Liver (tissue), 9 donors: ENCODE results near the gene SPTBN5. TPM values are rescaled to one million over a fixed set of nuclear protein-coding genes. Genes with fewer than 3 reads are reported as not detected.

Experiments used
- DNase-seq: peaks from one replicate; pipeline ENCODE4 v3.0.0-alpha.2; 2017; ENCODE audit warnings: low spot score
- H3K27ac ChIP-seq, 2 donors: one replicate each; pipeline ENCODE4 v1.7.0; 2013; ENCODE audit warnings: inconsistent platforms in 2 of 2, low read length in 2 of 2, control low read depth in 1 of 2, low read depth in 1 of 2, mild to moderate bottlenecking in 1 of 2
- H3K27me3 ChIP-seq, 4 donors: one replicate each; pipeline versions ENCODE4 v1.6.1 to v1.7.0; 2013; ENCODE audit warnings: low read length in 3 of 4, inconsistent platforms in 1 of 4, mild to moderate bottlenecking in 1 of 4, moderate library complexity in 1 of 4; ENCODE audit not compliant: control insufficient read depth in 4 of 4, insufficient read depth in 4 of 4
- H3K36me3 ChIP-seq, 4 donors: one replicate each; pipeline versions ENCODE4 v1.6.1 to v1.7.0; 2013; ENCODE audit warnings: low read length in 3 of 4, mild to moderate bottlenecking in 3 of 4, low read depth in 1 of 4, moderate library complexity in 1 of 4; ENCODE audit not compliant: control insufficient read depth in 4 of 4, insufficient read depth in 3 of 4
- H3K4me1 ChIP-seq, 4 donors: one replicate each; pipeline versions ENCODE4 v1.6.1 to v1.7.0; 2013; ENCODE audit warnings: low read length in 3 of 4, mild to moderate bottlenecking in 3 of 4, moderate library complexity in 1 of 4; ENCODE audit not compliant: control insufficient read depth in 4 of 4, insufficient read depth in 4 of 4
- H3K4me3 ChIP-seq, 3 donors: one replicate each; pipeline versions ENCODE4 v1.6.1 to v1.7.0; 2013; ENCODE audit warnings: low read length in 3 of 3, control low read depth in 1 of 3, low read depth in 1 of 3, mild to moderate bottlenecking in 1 of 3
- H3K9ac ChIP-seq, 2 donors: one replicate each; pipeline ENCODE4 v1.7.0; 2013; ENCODE audit warnings: low read length in 2 of 2, mild to moderate bottlenecking in 2 of 2, moderate library complexity in 2 of 2, control low read depth in 1 of 2, low read depth in 1 of 2
- H3K9me3 ChIP-seq, 4 donors: one replicate each; pipeline versions ENCODE4 v1.6.1 to v1.7.0; 2013; ENCODE audit warnings: low read length in 3 of 4; ENCODE audit not compliant: control insufficient read depth in 4 of 4
- EGR1 ChIP-seq, 2 donors: IDR thresholded peaks; 2 replicates each; pipeline ENCODE4 v1.6.1; 2016 to 2018; ENCODE audit warnings: antibody characterized with exemption in 2 of 2, low read depth in 2 of 2
- FOXA1 ChIP-seq: IDR thresholded peaks from 2 replicates; pipeline ENCODE4 v1.6.1; 2016; ENCODE audit warnings: antibody characterized with exemption
- FOXA2 ChIP-seq: IDR thresholded peaks from 2 replicates; pipeline ENCODE4 v1.6.1; 2016; ENCODE audit warnings: antibody characterized with exemption
- GABPA ChIP-seq, 2 donors: IDR thresholded peaks in 1 of 2; conservative IDR thresholded peaks in 1 of 2; 2 replicates each; pipeline ENCODE4 v1.6.1; 2016; ENCODE audit warnings: antibody characterized with exemption in 2 of 2, mild to moderate bottlenecking in 1 of 2, moderate library complexity in 1 of 2
- HNF4G ChIP-seq: IDR thresholded peaks from 2 replicates; pipeline ENCODE4 v1.6.1; 2016; ENCODE audit warnings: antibody characterized with exemption
- JUND ChIP-seq, 2 donors: IDR thresholded peaks; 2 replicates each; pipeline ENCODE4 v1.6.1; 2016; ENCODE audit warnings: antibody characterized with exemption in 2 of 2
- NR2F2 ChIP-seq: IDR thresholded peaks from 2 replicates; pipeline ENCODE4 v1.6.1; 2016; ENCODE audit warnings: antibody characterized with exemption
- RXRA ChIP-seq, 2 donors: IDR thresholded peaks; 2 replicates each; pipeline ENCODE4 v1.6.1; 2017 to 2018; ENCODE audit warnings: antibody characterized with exemption in 2 of 2, mild to moderate bottlenecking in 1 of 2
- SP1 ChIP-seq: IDR thresholded peaks from 2 replicates; pipeline ENCODE4 v1.6.1; 2018; ENCODE audit warnings: antibody characterized with exemption, mild to moderate bottlenecking
- YY1 ChIP-seq: IDR thresholded peaks from 2 replicates; pipeline ENCODE4 v1.6.1; 2016; ENCODE audit warnings: antibody characterized with exemption, mild to moderate bottlenecking
- WGBS: extraction: QIAGEN DNeasy Blood & Tissue Kit; methylation state at CpG from one replicate; pipeline ENCODE4 v1.1.7; 2013; 5-methylcytosine and 5-hydroxymethylcytosine counted together
- polyA plus RNA-seq, 2 donors: library from polyadenylated mRNA; stranded (reverse) in 1 of 2; unstranded in 1 of 2; fragments of 200-250 nt in 1 of 2; fragments of >200 nt in 1 of 2; fragmentation: Nextera tagmentation in 1 of 2; extraction: Ambion mirVana in 1 of 2; gene quantifications; one replicate each; pipeline versions ENCODE4 v1.2.1 to v1.2.3, GENCODE V29; 2013 to 2015
- total RNA-seq, 2 donors: library from RNA; depleted of rRNA; stranded (reverse); fragments of >200 nt; gene quantifications; one replicate each; pipeline ENCODE4 v1.2.3, GENCODE V29; 2014
- TF ChIP-seq, protein P1 (sequence below): IDR thresholded peaks from 2 replicates; pipeline ENCODE4 v1.6.1; 2016; ENCODE audit warnings: antibody characterized with exemption, mild to moderate bottlenecking
- TF ChIP-seq, protein P2 (sequence below): IDR thresholded peaks from 2 replicates; pipeline ENCODE4 v1.6.1; 2016; ENCODE audit warnings: antibody characterized with exemption
- TF ChIP-seq, protein P3 (sequence below): fragments of 150-350 bp; IDR thresholded peaks from 2 replicates; pipeline ENCODE4 v1.5.1; 2017; ENCODE audit warnings: improper control_type of control experiment, low read depth, low read length; ENCODE audit not compliant: missing input control
- TF ChIP-seq, protein P4 (sequence below): IDR thresholded peaks from 2 replicates; pipeline ENCODE4 v1.6.1; 2016; ENCODE audit warnings: antibody characterized with exemption
- TF ChIP-seq, protein P5 (sequence below): IDR thresholded peaks from 2 replicates; pipeline ENCODE4 v1.6.1; 2016; ENCODE audit warnings: antibody characterized with exemption
- donor health status: healthy.
- donor health status: healthy.
- donor health status: healthy.
- donor health status: healthy.
- donor health status: healthy.

The SPTBN5 gene
- total and polyA plus RNA-seq, 4 donors = 0.12 to 1.7 (median 0.17) TPM

DNA sequence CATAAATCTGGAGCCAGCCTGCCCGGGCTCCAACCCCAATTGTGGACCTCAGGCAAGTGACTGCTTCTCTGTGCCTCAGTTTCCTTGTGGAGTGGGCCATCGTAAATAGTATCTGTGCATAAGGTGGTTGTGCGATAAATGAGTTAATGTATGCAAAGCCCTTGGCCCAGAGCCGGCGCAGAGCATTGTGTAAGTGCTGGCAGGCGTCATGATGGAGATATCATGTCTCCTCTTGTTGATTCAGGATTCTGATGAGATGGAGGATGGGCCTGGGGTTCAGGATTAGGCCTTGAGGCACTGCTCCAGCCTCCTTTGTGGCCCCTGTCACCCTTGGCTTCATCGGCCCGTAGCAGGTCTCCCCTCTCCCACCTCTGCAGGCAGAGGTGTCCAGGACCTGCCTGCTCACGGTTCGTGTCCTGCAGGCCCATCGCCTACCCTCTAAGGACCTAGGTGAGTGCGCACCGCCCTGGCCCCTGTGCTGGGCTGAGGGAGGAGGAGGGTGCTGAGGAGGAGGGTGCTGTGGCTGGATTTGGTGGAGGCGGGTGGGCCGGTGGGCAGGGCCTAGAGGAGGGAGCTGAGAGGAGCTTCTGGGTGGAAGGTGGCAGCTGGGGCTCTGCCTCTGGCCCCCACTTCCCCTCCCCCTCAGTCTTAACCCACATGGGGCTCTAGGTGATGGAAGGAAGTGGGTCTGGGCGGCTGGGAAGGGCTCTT lies 53.9 kb downstream of the SPTBN5 start:
- 97% methylated on average over 16 of the region's 16 CpGs for WGBS
- Histone ChIP-seq H3K27me3 (no peaks in the 10 kb centered on the region), H3K9ac (no peak overlapping the region), H3K9me3 (no peaks in the 10 kb centered on the region), H3K4me1 (no peaks in the 10 kb centered on the region), H3K27ac (no peak overlapping the region), H3K4me3 (no peak overlapping the region), H3K36me3 (peaks cover 0 to 12% (median 6%) of the 10 kb centered on the region in 4 donors)
- no peak for DNase-seq
- TF ChIP-seq NR2F2 (no peak), GABPA (IDR thresholded peaks at IDR 0.05 in 1 of 2, conservative IDR thresholded peaks at IDR 0.05 in 1 of 2) (no peak), EGR1 (IDR thresholded peaks at IDR 0.05; ENCODE audit: low read depth in 2 of 2) (no peak), JUND (IDR thresholded peaks at IDR 0.05) (no peak), SP1 (no peak), HNF4G (no peak), YY1 (no peak), FOXA1 (no peak), FOXA2 (no peak), RXRA (IDR thresholded peaks at IDR 0.05) (no peak)
- TF ChIP-seq, protein P1, sequence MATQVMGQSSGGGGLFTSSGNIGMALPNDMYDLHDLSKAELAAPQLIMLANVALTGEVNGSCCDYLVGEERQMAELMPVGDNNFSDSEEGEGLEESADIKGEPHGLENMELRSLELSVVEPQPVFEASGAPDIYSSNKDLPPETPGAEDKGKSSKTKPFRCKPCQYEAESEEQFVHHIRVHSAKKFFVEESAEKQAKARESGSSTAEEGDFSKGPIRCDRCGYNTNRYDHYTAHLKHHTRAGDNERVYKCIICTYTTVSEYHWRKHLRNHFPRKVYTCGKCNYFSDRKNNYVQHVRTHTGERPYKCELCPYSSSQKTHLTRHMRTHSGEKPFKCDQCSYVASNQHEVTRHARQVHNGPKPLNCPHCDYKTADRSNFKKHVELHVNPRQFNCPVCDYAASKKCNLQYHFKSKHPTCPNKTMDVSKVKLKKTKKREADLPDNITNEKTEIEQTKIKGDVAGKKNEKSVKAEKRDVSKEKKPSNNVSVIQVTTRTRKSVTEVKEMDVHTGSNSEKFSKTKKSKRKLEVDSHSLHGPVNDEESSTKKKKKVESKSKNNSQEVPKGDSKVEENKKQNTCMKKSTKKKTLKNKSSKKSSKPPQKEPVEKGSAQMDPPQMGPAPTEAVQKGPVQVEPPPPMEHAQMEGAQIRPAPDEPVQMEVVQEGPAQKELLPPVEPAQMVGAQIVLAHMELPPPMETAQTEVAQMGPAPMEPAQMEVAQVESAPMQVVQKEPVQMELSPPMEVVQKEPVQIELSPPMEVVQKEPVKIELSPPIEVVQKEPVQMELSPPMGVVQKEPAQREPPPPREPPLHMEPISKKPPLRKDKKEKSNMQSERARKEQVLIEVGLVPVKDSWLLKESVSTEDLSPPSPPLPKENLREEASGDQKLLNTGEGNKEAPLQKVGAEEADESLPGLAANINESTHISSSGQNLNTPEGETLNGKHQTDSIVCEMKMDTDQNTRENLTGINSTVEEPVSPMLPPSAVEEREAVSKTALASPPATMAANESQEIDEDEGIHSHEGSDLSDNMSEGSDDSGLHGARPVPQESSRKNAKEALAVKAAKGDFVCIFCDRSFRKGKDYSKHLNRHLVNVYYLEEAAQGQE = no peak
- TF ChIP-seq, protein P2, sequence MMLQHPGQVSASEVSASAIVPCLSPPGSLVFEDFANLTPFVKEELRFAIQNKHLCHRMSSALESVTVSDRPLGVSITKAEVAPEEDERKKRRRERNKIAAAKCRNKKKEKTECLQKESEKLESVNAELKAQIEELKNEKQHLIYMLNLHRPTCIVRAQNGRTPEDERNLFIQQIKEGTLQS = no peak
- TF ChIP-seq, protein P3, sequence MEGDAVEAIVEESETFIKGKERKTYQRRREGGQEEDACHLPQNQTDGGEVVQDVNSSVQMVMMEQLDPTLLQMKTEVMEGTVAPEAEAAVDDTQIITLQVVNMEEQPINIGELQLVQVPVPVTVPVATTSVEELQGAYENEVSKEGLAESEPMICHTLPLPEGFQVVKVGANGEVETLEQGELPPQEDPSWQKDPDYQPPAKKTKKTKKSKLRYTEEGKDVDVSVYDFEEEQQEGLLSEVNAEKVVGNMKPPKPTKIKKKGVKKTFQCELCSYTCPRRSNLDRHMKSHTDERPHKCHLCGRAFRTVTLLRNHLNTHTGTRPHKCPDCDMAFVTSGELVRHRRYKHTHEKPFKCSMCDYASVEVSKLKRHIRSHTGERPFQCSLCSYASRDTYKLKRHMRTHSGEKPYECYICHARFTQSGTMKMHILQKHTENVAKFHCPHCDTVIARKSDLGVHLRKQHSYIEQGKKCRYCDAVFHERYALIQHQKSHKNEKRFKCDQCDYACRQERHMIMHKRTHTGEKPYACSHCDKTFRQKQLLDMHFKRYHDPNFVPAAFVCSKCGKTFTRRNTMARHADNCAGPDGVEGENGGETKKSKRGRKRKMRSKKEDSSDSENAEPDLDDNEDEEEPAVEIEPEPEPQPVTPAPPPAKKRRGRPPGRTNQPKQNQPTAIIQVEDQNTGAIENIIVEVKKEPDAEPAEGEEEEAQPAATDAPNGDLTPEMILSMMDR = no peak
- TF ChIP-seq, protein P4, sequence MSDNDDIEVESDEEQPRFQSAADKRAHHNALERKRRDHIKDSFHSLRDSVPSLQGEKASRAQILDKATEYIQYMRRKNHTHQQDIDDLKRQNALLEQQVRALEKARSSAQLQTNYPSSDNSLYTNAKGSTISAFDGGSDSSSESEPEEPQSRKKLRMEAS = no peak
- TF ChIP-seq, protein P5, sequence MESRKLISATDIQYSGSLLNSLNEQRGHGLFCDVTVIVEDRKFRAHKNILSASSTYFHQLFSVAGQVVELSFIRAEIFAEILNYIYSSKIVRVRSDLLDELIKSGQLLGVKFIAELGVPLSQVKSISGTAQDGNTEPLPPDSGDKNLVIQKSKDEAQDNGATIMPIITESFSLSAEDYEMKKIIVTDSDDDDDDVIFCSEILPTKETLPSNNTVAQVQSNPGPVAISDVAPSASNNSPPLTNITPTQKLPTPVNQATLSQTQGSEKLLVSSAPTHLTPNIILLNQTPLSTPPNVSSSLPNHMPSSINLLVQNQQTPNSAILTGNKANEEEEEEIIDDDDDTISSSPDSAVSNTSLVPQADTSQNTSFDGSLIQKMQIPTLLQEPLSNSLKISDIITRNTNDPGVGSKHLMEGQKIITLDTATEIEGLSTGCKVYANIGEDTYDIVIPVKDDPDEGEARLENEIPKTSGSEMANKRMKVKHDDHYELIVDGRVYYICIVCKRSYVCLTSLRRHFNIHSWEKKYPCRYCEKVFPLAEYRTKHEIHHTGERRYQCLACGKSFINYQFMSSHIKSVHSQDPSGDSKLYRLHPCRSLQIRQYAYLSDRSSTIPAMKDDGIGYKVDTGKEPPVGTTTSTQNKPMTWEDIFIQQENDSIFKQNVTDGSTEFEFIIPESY = no peak
